Measurements from ENCODE around the gene SHB. TPM values are rescaled to one million over a fixed set of nuclear protein-coding genes. Genes with fewer than 3 reads are reported as not detected.

SHB gene
- total and polyA plus RNA-seq, 2 of the 13 experiments (the other 11 are each of a cell fraction or from before 2014, with no cell fraction given): 19.4 to 20.7 TPM

GRCh38 chr9:38024036-38024681 is 44.9 kb downstream of the SHB start (continued):
- TF ChIP-seq MAZ (IDR thresholded peaks at IDR 0.05; ENCODE audit: borderline replicate concordance, low read depth, low read length): no peak
- no peak for TF ChIP-seq MAZ (CRISPR knock-in tag; IDR thresholded peaks at IDR 0.05; ENCODE audit: low read depth)
- TF ChIP-seq RARA (CRISPR knock-in tag; IDR thresholded peaks at IDR 0.05): peak; percentile 84
- TF ChIP-seq JUN (CRISPR knock-in tag; IDR thresholded peaks at IDR 0.05): 0 out of 2 replicates have a peak, but pooled peaks have one; percentile 36
- peak; percentile 79 for TF ChIP-seq CREM (IDR thresholded peaks at IDR 0.05)
- TF ChIP-seq CREM (CRISPR knock-in tag; IDR thresholded peaks at IDR 0.05): no peak
- TF ChIP-seq ZNF34 (CRISPR knock-in tag; IDR thresholded peaks at IDR 0.05; ENCODE audit: borderline replicate concordance): peak; percentile 73; the same call in 1 of the 2 replicates
- TF ChIP-seq MEF2D (CRISPR knock-in tag; IDR thresholded peaks at IDR 0.05): peak; percentile 57
- no peak for TF ChIP-seq ZFP37 (CRISPR knock-in tag; IDR thresholded peaks at IDR 0.05; ENCODE audit: borderline replicate concordance)
- no peak for TF ChIP-seq TSC22D2 (CRISPR knock-in tag; IDR thresholded peaks at IDR 0.05; ENCODE audit: borderline replicate concordance)
- TF ChIP-seq MAX (IDR thresholded peaks at IDR 0.05): peak; percentile 77
- peak; percentile 61; the same call in 1 of the 2 replicates for TF ChIP-seq POGK (CRISPR knock-in tag; conservative IDR thresholded peaks at IDR 0.05)
- peak; percentile 47; the same call in 1 of the 2 replicates for TF ChIP-seq NFIC (IDR thresholded peaks at IDR 0.05; ENCODE audit: low read length)
- TF ChIP-seq, protein P1, sequence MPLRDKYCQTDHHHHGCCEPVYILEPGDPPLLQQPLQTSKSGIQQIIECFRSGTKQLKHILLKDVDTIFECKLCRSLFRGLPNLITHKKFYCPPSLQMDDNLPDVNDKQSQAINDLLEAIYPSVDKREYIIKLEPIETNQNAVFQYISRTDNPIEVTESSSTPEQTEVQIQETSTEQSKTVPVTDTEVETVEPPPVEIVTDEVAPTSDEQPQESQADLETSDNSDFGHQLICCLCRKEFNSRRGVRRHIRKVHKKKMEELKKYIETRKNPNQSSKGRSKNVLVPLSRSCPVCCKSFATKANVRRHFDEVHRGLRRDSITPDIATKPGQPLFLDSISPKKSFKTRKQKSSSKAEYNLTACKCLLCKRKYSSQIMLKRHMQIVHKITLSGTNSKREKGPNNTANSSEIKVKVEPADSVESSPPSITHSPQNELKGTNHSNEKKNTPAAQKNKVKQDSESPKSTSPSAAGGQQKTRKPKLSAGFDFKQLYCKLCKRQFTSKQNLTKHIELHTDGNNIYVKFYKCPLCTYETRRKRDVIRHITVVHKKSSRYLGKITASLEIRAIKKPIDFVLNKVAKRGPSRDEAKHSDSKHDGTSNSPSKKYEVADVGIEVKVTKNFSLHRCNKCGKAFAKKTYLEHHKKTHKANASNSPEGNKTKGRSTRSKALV (CRISPR knock-in tag; IDR thresholded peaks at IDR 0.05): no peak
- TF ChIP-seq ZNF30 (CRISPR knock-in tag; IDR thresholded peaks at IDR 0.05): no peak
- peak; percentile 72 for TF ChIP-seq ZNF781 (CRISPR knock-in tag; IDR thresholded peaks at IDR 0.05; ENCODE audit: borderline replicate concordance, not compliant biosample characterization)
- TF ChIP-seq ZNF777 (CRISPR knock-in tag; IDR thresholded peaks at IDR 0.05): peak; percentile 47; the same call in 1 of the 2 replicates
- TF ChIP-seq RBM39 (IDR thresholded peaks at IDR 0.05; ENCODE audit: low read depth, low read length, poor library complexity, severe bottlenecking): no peak
- TF ChIP-seq, protein P2, sequence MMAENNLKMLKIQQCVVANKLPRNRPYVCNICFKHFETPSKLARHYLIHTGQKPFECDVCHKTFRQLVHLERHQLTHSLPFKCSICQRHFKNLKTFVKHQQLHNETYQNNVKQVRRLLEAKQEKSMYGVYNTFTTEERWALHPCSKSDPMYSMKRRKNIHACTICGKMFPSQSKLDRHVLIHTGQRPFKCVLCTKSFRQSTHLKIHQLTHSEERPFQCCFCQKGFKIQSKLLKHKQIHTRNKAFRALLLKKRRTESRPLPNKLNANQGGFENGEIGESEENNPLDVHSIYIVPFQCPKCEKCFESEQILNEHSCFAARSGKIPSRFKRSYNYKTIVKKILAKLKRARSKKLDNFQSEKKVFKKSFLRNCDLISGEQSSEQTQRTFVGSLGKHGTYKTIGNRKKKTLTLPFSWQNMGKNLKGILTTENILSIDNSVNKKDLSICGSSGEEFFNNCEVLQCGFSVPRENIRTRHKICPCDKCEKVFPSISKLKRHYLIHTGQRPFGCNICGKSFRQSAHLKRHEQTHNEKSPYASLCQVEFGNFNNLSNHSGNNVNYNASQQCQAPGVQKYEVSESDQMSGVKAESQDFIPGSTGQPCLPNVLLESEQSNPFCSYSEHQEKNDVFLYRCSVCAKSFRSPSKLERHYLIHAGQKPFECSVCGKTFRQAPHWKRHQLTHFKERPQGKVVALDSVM (CRISPR knock-in tag; IDR thresholded peaks at IDR 0.05): 0 out of 2 replicates have a peak, but pooled peaks have one; percentile 55
- TF ChIP-seq ZBTB38 (CRISPR knock-in tag; IDR thresholded peaks at IDR 0.05): peak; percentile 58; the same call in 1 of the 2 replicates

Data from HepG2 (cell line).